K562 (cell line): Measurements from ENCODE around the gene VSIG4. TPM values are rescaled to one million over a fixed set of nuclear protein-coding genes. Genes with fewer than 3 reads are reported as not detected.
A peak's percentile ranks its signal among the peaks of the same experiment; 100 is the strongest.

Experiments
- BCL6 ChIP-seq: fragments of 250-450 bp; sonication (Bioruptor Pico); IDR thresholded peaks from 2 replicates; pipeline ENCODE4 v1.4.0; 2020
- BRF1 ChIP-seq: IDR thresholded peaks from 3 replicates; pipeline ENCODE4 v1.6.1; 2011; ENCODE audit warnings: borderline replicate concordance, mild to moderate bottlenecking; ENCODE audit not compliant: insufficient read length; ENCODE audit errors: extremely low read depth
- ETS2 ChIP-seq: IDR thresholded peaks from 2 replicates; pipeline ENCODE4 v1.6.1; 2016; ENCODE audit warnings: borderline replicate concordance, missing genetic modification characterization, mild to moderate bottlenecking, moderate library complexity, missing compliant biosample characterization; ENCODE audit not compliant: poor library complexity, severe bottlenecking
- GABPB2 ChIP-seq: fragments of 250-450 bp; sonication (Bioruptor Pico); conservative IDR thresholded peaks from 2 replicates; pipeline ENCODE4 v1.5.1; 2021; ENCODE audit warnings: mild to moderate bottlenecking
- HEY1 ChIP-seq: fragments of 250-450 bp; sonication (Bioruptor Pico); IDR thresholded peaks from 2 replicates; pipeline ENCODE4 v1.5.0; 2020; ENCODE audit warnings: mild to moderate bottlenecking, moderate library complexity, borderline replicate concordance
- HNRNPL ChIP-seq: fragments of 200-400 bp; formaldehyde crosslinking; IDR thresholded peaks from 2 replicates; pipeline ENCODE4 v1.6.1; 2017; ENCODE audit warnings: low read depth, mild to moderate bottlenecking, low read length
- KDM4B ChIP-seq, 2 experiments: fragments of 450-650 bp in 1 of 2; sonication (generic) in 1 of 2; IDR thresholded peaks; 2 replicates each; pipeline ENCODE4 v1.6.1; 2016 to 2017; ENCODE audit warnings: borderline replicate concordance in 2 of 2, antibody characterized with exemption in 1 of 2, low read depth in 1 of 2, mild to moderate bottlenecking in 1 of 2
- KDM5B ChIP-seq: fragments of 200-600 bp; sonication (generic); IDR thresholded peaks from 2 replicates; pipeline ENCODE4 v1.6.1; 2012; ENCODE audit warnings: low read depth, mild to moderate bottlenecking, moderate library complexity, low read length, control low read depth, inconsistent platforms; ENCODE audit not compliant: insufficient replicate concordance
- RUNX1 ChIP-seq: sonication (generic); IDR thresholded peaks from 2 replicates; pipeline ENCODE4 v1.6.1; 2016; ENCODE audit warnings: antibody characterized with exemption, low read depth
- ZKSCAN1 ChIP-seq: fragments of 150-350 bp; IDR thresholded peaks from 2 replicates; pipeline ENCODE4 v1.6.1; 2016; ENCODE audit warnings: low read depth, low read length
- ZNF263 ChIP-seq: sonication (generic); formaldehyde crosslinking; IDR thresholded peaks from 2 replicates; pipeline ENCODE4 v1.8.0; 2022; ENCODE audit warnings: mild to moderate bottlenecking, missing genetic modification reagents, borderline replicate concordance
- ZNF551 ChIP-seq: fragments of 250-450 bp; sonication (Bioruptor Pico); IDR thresholded peaks from 2 replicates; pipeline ENCODE4 v1.5.0; 2021; ENCODE audit warnings: mild to moderate bottlenecking, moderate library complexity
- ZNF707 ChIP-seq: fragments of 250-450 bp; sonication (Bioruptor Pico); conservative IDR thresholded peaks from 2 replicates; pipeline ENCODE4 v1.8.0; 2022; ENCODE audit warnings: inconsistent platforms, mild to moderate bottlenecking, moderate library complexity
- polyA plus RNA-seq, 8 experiments: library from polyadenylated mRNA; depleted of rRNA in 4 of 8; stranded (reverse) in 5 of 8; unstranded in 3 of 8; fragments of >200 nt; fragmentation: Nextera tagmentation in 2 of 8; fragmentation: Illumina TruSeq in 1 of 8; extraction: Ambion mirVana in 2 of 8; extraction: Trizol in 1 of 8; gene quantifications; 2 replicates each; pipeline versions ENCODE4 v1.2.1 to v1.2.3, GENCODE V29; 2011 to 2014; ENCODE audit warnings: inconsistent platforms in 1 of 8, missing spikeins in 1 of 8
- total RNA-seq, 7 experiments: library from RNA; depleted of rRNA in 6 of 7; stranded (reverse); fragments of >200 nt in 6 of 7; fragmentation: Illumina TruSeq in 2 of 7; extraction: Trizol in 2 of 7; gene quantifications; 2 replicates each; pipeline versions ENCODE4 v1.2.1 to v1.2.3, GENCODE V29; 2011 to 2021; ENCODE audit warnings: low replicate concordance in 1 of 7
- TF ChIP-seq, protein P1 (sequence below): fragments of 250-450 bp; sonication (Bioruptor Pico); IDR thresholded peaks from 2 replicates; pipeline ENCODE4 v1.4.0; 2020; ENCODE audit warnings: mild to moderate bottlenecking, moderate library complexity, borderline replicate concordance
- TF ChIP-seq, protein P2 (sequence below): fragments of 250-450 bp; sonication (Bioruptor Pico); IDR thresholded peaks from 2 replicates; pipeline ENCODE4 v1.4.0; 2020; ENCODE audit warnings: mild to moderate bottlenecking, moderate library complexity
- TF ChIP-seq, protein P3 (sequence below): fragments of 250-450 bp; sonication (Bioruptor Pico); IDR thresholded peaks from 2 replicates; pipeline ENCODE4 v1.8.0; 2021; ENCODE audit warnings: moderate library complexity, mild to moderate bottlenecking, inconsistent platforms
- TF ChIP-seq, protein P4 (sequence below): fragments of 250-450 bp; sonication (Bioruptor Pico); IDR thresholded peaks from 2 replicates; pipeline ENCODE4 v1.4.0; 2020; ENCODE audit warnings: mild to moderate bottlenecking, moderate library complexity

VSIG4 gene
- total and polyA plus RNA-seq, 9 of the 15 experiments (the other 6 are each of a cell fraction or from before 2014, with no cell fraction given), result 0.22 to 1.6 (median 0.46) TPM; not detected in 1

- TF ChIP-seq RUNX1, result no peak
- TF ChIP-seq, protein P1, sequence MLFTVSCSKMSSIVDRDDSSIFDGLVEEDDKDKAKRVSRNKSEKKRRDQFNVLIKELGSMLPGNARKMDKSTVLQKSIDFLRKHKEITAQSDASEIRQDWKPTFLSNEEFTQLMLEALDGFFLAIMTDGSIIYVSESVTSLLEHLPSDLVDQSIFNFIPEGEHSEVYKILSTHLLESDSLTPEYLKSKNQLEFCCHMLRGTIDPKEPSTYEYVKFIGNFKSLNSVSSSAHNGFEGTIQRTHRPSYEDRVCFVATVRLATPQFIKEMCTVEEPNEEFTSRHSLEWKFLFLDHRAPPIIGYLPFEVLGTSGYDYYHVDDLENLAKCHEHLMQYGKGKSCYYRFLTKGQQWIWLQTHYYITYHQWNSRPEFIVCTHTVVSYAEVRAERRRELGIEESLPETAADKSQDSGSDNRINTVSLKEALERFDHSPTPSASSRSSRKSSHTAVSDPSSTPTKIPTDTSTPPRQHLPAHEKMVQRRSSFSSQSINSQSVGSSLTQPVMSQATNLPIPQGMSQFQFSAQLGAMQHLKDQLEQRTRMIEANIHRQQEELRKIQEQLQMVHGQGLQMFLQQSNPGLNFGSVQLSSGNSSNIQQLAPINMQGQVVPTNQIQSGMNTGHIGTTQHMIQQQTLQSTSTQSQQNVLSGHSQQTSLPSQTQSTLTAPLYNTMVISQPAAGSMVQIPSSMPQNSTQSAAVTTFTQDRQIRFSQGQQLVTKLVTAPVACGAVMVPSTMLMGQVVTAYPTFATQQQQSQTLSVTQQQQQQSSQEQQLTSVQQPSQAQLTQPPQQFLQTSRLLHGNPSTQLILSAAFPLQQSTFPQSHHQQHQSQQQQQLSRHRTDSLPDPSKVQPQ, result no peak
- no peak for TF ChIP-seq ZNF263 (CRISPR knock-in tag)
- TF ChIP-seq, protein P2, sequence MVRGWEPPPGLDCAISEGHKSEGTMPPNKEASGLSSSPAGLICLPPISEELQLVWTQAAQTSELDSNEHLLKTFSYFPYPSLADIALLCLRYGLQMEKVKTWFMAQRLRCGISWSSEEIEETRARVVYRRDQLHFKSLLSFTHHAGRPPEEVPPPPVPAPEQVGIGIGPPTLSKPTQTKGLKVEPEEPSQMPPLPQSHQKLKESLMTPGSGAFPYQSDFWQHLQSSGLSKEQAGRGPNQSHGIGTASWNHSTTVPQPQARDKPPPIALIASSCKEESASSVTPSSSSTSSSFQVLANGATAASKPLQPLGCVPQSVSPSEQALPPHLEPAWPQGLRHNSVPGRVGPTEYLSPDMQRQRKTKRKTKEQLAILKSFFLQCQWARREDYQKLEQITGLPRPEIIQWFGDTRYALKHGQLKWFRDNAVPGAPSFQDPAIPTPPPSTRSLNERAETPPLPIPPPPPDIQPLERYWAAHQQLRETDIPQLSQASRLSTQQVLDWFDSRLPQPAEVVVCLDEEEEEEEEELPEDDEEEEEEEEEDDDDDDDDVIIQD (CRISPR knock-in tag), result no peak
- no peak for TF ChIP-seq ZNF551 (CRISPR knock-in tag)
- no peak for TF ChIP-seq ZKSCAN1
- peak; percentile 69 for TF ChIP-seq KDM5B
- TF ChIP-seq, protein P3, sequence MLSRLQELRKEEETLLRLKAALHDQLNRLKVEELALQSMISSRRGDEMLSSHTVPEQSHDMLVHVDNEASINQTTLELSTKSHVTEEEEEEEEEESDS (CRISPR knock-in tag), result no peak
- TF ChIP-seq, protein P4, sequence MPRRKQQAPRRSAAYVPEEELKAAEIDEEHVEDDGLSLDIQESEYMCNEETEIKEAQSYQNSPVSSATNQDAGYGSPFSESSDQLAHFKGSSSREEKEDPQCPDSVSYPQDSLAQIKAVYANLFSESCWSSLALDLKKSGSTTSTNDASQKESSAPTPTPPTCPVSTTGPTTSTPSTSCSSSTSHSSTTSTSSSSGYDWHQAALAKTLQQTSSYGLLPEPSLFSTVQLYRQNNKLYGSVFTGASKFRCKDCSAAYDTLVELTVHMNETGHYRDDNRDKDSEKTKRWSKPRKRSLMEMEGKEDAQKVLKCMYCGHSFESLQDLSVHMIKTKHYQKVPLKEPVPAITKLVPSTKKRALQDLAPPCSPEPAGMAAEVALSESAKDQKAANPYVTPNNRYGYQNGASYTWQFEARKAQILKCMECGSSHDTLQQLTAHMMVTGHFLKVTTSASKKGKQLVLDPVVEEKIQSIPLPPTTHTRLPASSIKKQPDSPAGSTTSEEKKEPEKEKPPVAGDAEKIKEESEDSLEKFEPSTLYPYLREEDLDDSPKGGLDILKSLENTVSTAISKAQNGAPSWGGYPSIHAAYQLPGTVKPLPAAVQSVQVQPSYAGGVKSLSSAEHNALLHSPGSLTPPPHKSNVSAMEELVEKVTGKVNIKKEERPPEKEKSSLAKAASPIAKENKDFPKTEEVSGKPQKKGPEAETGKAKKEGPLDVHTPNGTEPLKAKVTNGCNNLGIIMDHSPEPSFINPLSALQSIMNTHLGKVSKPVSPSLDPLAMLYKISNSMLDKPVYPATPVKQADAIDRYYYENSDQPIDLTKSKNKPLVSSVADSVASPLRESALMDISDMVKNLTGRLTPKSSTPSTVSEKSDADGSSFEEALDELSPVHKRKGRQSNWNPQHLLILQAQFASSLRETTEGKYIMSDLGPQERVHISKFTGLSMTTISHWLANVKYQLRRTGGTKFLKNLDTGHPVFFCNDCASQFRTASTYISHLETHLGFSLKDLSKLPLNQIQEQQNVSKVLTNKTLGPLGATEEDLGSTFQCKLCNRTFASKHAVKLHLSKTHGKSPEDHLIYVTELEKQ (CRISPR knock-in tag), result no peak
- no peak for TF ChIP-seq HEY1
- no peak for TF ChIP-seq ETS2 (tag)
- no peak for TF ChIP-seq KDM4B (IDR thresholded peaks at IDR 0.05; ENCODE audit: borderline replicate concordance in 2 of 2, low read depth in 1 of 2)
- no peak for TF ChIP-seq BCL6 (CRISPR knock-in tag)
- TF ChIP-seq ZNF707 (CRISPR knock-in tag), result no peak
- TF ChIP-seq HNRNPL, result no peak
- no peak for TF ChIP-seq BRF1
- TF ChIP-seq GABPB2 (CRISPR knock-in tag), result peak; percentile 55; the same call in 1 of the 2 replicates
Measured at GRCh38 chrX:66022632-66023384, 17.1 kb downstream of the VSIG4 start (continued).
